Retinal pigment epithelial cell (primary cell): Measurements from ENCODE around the gene MRPL23.

ENCODE experiments used
- DNase-seq: peaks from one replicate; pipeline ENCODE4 v3.0.0-alpha.2; 2010; ENCODE audit warnings: low read depth
- H3K4me3 ChIP-seq: 2 replicates; pipeline ENCODE4 v1.5.1; 2011; ENCODE audit warnings: mild to moderate bottlenecking, low read length, control low read depth, moderate library complexity
- TF ChIP-seq, protein P1 (sequence below): conservative IDR thresholded peaks from 2 replicates; pipeline ENCODE4 v1.5.1; 2011; ENCODE audit warnings: low read depth, low read length, control low read depth, inconsistent platforms

Gene MRPL23

DNA sequence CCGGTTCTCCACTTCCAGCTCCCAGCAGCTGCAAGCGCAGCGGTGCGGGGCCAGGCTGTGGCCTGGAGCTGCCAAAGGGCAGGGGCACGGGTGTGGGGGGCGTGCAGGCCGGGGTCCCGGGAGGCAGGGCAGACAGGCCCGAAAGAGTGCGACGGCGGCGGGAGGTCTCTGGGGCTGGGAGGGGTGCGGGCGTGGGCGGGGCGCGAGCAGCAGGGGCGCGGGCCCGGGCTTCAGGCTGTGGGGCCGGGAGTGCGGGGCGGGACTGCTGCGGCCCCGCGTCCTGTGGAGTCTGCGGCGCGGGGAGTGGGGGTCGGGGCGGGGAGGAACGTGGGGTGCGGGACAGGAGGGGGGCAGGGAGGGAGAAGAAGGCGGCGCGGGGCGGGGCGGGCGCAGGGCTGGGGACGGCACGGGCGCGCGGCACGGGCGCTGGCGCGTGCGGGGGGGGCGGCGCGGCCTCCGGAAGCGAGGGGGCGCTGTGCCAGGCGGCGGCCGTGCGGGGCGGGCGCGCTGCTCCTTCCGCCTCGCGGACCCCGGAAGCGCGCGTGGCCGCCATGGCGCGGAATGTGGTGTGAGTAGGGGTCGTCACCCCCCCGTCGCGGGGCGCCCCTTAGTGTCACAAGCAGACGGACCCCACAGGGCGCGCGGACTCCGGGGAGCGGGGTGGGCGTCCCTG lies at the start of gene MRPL23:
TSS of gene MRPL23 (plus strand) at position 521 of the 673 bp plus-strand sequence. CDS start at position 552, 31 bp downstream.
- DNase-seq, result no peak
- H3K4me3 ChIP-seq, result no peak within 1 kb of the TSS
- TF ChIP-seq, protein P1, sequence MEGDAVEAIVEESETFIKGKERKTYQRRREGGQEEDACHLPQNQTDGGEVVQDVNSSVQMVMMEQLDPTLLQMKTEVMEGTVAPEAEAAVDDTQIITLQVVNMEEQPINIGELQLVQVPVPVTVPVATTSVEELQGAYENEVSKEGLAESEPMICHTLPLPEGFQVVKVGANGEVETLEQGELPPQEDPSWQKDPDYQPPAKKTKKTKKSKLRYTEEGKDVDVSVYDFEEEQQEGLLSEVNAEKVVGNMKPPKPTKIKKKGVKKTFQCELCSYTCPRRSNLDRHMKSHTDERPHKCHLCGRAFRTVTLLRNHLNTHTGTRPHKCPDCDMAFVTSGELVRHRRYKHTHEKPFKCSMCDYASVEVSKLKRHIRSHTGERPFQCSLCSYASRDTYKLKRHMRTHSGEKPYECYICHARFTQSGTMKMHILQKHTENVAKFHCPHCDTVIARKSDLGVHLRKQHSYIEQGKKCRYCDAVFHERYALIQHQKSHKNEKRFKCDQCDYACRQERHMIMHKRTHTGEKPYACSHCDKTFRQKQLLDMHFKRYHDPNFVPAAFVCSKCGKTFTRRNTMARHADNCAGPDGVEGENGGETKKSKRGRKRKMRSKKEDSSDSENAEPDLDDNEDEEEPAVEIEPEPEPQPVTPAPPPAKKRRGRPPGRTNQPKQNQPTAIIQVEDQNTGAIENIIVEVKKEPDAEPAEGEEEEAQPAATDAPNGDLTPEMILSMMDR, result no peak

GRCh38 chr11:1899090-1899489 lies 48.0 kb upstream of the MRPL23 start:
- H3K4me3 ChIP-seq, result no peak overlapping the region
- no peak for DNase-seq
- TF ChIP-seq, protein P1, result no peak

- TF ChIP-seq, protein P1, result no peak
- DNase-seq, result no peak
- H3K4me3 ChIP-seq, result no peak overlapping the region
Observed at GRCh38 chr11:1899686-1900085, 47.4 kb upstream of the MRPL23 start.

- H3K4me3 ChIP-seq, result no peak overlapping the region
- TF ChIP-seq, protein P1, result no peak
- DNase-seq, result no peak
Observed at GRCh38 chr11:1906181-1906580, 41.0 kb upstream of the MRPL23 start.

DNA sequence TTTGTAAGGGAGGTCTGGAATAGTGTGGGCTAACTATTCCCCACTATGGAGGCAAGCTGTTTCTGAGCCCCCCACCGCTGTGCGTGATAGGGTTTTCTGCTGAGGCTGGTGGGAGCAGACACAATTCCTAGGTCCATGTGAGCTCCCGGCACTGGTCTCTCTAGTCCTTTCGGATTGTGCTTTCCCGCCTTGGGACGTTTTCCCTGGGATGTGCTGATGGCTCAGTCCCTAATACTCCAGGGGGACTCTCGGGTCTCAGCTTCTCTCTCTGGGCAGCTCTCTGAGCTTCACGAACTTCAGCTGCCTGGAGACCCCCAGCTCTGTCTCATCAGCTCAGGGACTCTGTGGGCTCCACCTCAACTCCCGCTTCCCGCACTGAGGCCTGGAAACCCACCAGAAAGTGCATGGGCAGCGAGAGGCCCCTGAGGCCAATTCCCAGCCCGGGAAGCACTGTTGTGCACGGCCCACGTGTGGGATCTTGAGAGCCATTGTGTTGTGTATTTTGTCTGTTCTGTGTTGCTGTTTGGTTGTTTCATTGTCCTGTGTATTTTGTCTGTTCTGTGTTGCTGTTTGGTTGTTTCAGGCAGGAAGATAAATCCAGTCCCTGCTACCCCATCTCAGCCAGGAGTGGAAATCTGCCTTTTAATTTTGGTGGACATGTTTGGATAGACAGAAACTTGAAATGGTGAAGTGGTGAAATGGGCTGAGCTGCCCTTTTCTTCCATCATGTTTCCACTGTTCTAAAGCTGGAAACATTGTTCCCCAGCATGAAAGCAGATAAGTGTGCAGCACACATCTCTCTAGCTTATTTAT lies 40.3 kb upstream of the MRPL23 start:
- TF ChIP-seq, protein P1, result no peak
- H3K4me3 ChIP-seq, result no peak overlapping the region
- no peak for DNase-seq

- TF ChIP-seq, protein P1, result no peak
- no peak overlapping the region for H3K4me3 ChIP-seq
- no peak for DNase-seq
Observed at GRCh38 chr11:1908618-1909017, 38.5 kb upstream of the MRPL23 start.
